Measurements from ENCODE around the gene YY1. TPM values are rescaled to one million over a fixed set of nuclear protein-coding genes. Genes with fewer than 3 reads are reported as not detected.

YY1 gene
- total and polyA plus RNA-seq, 9 of the 15 experiments (the other 6 are each of a cell fraction or from before 2014, with no cell fraction given): 20.8 to 74.2 (median 46.7) TPM

DNA sequence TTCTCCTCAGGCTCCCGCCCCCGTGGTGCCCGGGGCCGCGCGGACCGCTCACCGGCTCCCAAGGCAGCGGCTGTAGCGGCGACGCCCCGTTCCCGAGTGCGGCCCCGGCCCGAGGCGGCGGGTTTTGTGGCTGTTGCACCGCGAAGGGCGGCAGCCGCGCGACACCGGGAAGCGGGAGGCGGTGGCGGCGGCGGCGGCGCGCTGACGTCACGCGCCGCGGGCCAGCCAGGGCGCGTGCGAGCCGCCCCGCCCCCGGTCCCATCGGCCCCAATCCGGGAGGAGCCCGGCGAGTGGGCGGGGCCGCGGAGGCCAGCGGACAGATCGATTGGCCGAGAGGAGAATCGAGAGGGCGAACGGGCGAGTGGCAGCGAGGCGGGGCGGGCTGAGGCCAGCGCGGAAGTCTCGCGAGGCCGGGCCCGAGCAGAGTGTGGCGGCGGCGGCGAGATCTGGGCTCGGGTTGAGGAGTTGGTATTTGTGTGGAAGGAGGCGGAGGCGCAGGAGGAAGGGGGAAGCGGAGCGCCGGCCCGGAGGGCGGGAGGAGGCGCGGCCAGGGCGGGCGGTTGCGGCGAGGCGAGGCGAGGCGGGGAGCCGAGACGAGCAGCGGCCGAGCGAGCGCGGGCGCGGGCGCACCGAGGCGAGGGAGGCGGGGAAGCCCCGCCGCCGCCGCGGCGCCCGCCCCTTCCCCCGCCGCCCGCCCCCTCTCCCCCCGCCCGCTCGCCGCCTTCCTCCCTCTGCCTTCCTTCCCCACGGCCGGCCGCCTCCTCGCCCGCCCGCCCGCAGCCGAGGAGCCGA is at the start of gene YY1 (continued):
- no peak for TF ChIP-seq DMBX1 (CRISPR knock-in tag; IDR thresholded peaks at IDR 0.05; ENCODE audit: borderline replicate concordance)
- no peak for TF ChIP-seq SAP30 (IDR thresholded peaks at IDR 0.05; ENCODE audit: borderline replicate concordance, insufficient read depth, low read depth, low read length, poor library complexity, severe bottlenecking)
- TF ChIP-seq, protein P1, sequence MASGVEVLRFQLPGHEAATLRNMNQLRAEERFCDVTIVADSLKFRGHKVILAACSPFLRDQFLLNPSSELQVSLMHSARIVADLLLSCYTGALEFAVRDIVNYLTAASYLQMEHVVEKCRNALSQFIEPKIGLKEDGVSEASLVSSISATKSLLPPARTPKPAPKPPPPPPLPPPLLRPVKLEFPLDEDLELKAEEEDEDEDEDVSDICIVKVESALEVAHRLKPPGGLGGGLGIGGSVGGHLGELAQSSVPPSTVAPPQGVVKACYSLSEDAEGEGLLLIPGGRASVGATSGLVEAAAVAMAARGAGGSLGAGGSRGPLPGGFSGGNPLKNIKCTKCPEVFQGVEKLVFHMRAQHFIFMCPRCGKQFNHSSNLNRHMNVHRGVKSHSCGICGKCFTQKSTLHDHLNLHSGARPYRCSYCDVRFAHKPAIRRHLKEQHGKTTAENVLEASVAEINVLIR (CRISPR knock-in tag; IDR thresholded peaks at IDR 0.05): no peak
- no peak for TF ChIP-seq ZNF347 (CRISPR knock-in tag; IDR thresholded peaks at IDR 0.05; ENCODE audit: low read depth)
- TF ChIP-seq SMARCC2 (IDR thresholded peaks at IDR 0.05; ENCODE audit: low read depth): no peak
- TF ChIP-seq TCFL5 (CRISPR knock-in tag; conservative IDR thresholded peaks at IDR 0.05): no peak
- TF ChIP-seq, protein P2, sequence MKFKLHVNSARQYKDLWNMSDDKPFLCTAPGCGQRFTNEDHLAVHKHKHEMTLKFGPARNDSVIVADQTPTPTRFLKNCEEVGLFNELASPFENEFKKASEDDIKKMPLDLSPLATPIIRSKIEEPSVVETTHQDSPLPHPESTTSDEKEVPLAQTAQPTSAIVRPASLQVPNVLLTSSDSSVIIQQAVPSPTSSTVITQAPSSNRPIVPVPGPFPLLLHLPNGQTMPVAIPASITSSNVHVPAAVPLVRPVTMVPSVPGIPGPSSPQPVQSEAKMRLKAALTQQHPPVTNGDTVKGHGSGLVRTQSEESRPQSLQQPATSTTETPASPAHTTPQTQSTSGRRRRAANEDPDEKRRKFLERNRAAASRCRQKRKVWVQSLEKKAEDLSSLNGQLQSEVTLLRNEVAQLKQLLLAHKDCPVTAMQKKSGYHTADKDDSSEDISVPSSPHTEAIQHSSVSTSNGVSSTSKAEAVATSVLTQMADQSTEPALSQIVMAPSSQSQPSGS (CRISPR knock-in tag; IDR thresholded peaks at IDR 0.05): no peak
- no peak for TF ChIP-seq KLF16 (IDR thresholded peaks at IDR 0.05)
- TF ChIP-seq KHSRP (IDR thresholded peaks at IDR 0.05): no peak
- TF ChIP-seq, protein P3, sequence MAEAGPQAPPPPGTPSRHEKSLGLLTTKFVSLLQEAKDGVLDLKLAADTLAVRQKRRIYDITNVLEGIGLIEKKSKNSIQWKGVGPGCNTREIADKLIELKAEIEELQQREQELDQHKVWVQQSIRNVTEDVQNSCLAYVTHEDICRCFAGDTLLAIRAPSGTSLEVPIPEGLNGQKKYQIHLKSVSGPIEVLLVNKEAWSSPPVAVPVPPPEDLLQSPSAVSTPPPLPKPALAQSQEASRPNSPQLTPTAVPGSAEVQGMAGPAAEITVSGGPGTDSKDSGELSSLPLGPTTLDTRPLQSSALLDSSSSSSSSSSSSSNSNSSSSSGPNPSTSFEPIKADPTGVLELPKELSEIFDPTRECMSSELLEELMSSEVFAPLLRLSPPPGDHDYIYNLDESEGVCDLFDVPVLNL (CRISPR knock-in tag; IDR thresholded peaks at IDR 0.05; ENCODE audit: low read depth): no peak
- TF ChIP-seq RBM17 (IDR thresholded peaks at IDR 0.05; ENCODE audit: borderline replicate concordance, low read depth, low read length): no peak
- no peak for TF ChIP-seq SREBF2 (CRISPR knock-in tag; IDR thresholded peaks at IDR 0.05)
- TF ChIP-seq ZC3H4 (CRISPR knock-in tag; IDR thresholded peaks at IDR 0.05; ENCODE audit: borderline replicate concordance): no peak
- TF ChIP-seq ZBED1 (IDR thresholded peaks at IDR 0.05): no peak
- TF ChIP-seq PML (IDR thresholded peaks at IDR 0.05; ENCODE audit: low read length): 0 out of 2 replicates have a peak, but pooled peaks have one; percentile 5
- no peak for TF ChIP-seq RAD51 (IDR thresholded peaks at IDR 0.05; ENCODE audit: borderline replicate concordance, low read depth)
- TF ChIP-seq RBFOX2 (IDR thresholded peaks at IDR 0.05; ENCODE audit: low read depth, low read length): peak; percentile 81
- TF ChIP-seq EWSR1 (IDR thresholded peaks at IDR 0.05; ENCODE audit: borderline replicate concordance, low read depth, partially characterized antibody): no peak
- no peak for TF ChIP-seq CAMTA2 (CRISPR knock-in tag; conservative IDR thresholded peaks at IDR 0.05)
- TF ChIP-seq HMGN3 (IDR thresholded peaks at IDR 0.05; ENCODE audit: borderline replicate concordance, extremely low read depth, insufficient read length, low read depth, low read length): peak; percentile 23
- TF ChIP-seq TFAM (CRISPR knock-in tag; conservative IDR thresholded peaks at IDR 0.05): no peak
- no peak for TF ChIP-seq PCBP1 (IDR thresholded peaks at IDR 0.05; ENCODE audit: low read depth, low read length, poor library complexity, severe bottlenecking)
- TF ChIP-seq BCOR (IDR thresholded peaks at IDR 0.05): no peak
- TF ChIP-seq NCOA2 (IDR thresholded peaks at IDR 0.05; ENCODE audit: partially characterized antibody in 2 of 2): no peak
- TF ChIP-seq ZFP36 (IDR thresholded peaks at IDR 0.05; ENCODE audit: low read depth, low read length, partially characterized antibody): no peak
- peak; percentile 51; the same call in 1 of the 2 replicates for TF ChIP-seq MBD2 (IDR thresholded peaks at IDR 0.05; ENCODE audit: borderline replicate concordance, low read depth)
